CD4-positive, alpha-beta T cell (primary cell): ENCODE data around the gene TMEM269. TPM values are rescaled to one million over a fixed set of nuclear protein-coding genes. Genes with fewer than 3 reads are reported as not detected.
A peak's percentile ranks its signal among the peaks of the same experiment; 100 is the strongest.

Source experiments
- ATAC-seq: fragments of 200-7000 bp; cut with Tn5 transposase; one replicate; pipeline ENCODE4 v1.10.0; 2022; ENCODE audit warnings: mild to moderate bottlenecking; ENCODE audit not compliant: poor library complexity
- CTCF ChIA-PET: fragments of 350-600 bp; sonication (Branson Sonifier 250); formaldehyde crosslinking; loops from one replicate; lab custom pipeline; 2021; ENCODE audit warnings: antibody characterized with exemption, inconsistent platforms; lab: Charles Lee
- POLR2A ChIA-PET: fragments of 350-600 bp; sonication (Branson Sonifier 250); formaldehyde crosslinking; loops from one replicate; lab custom pipeline; 2021; ENCODE audit warnings: antibody characterized with exemption, inconsistent platforms; lab: Charles Lee
- DNase-seq, 14 experiments: peaks; one replicate each; pipeline ENCODE4 v3.0.0-alpha.2; 2013 to 2020; ENCODE audit warnings: mixed read lengths in 2 of 14
- H3K27ac ChIP-seq, 2 donors: one replicate each; pipeline versions ENCODE4 v1.5.1 to v1.7.0; 2013; ENCODE audit warnings: low read length in 2 of 2, low read depth in 1 of 2, mild to moderate bottlenecking in 1 of 2
- H3K27me3 ChIP-seq, 2 experiments: 1 replicate in 1 of 2; 2 replicates in 1 of 2; pipeline versions ENCODE4 v1.6.1 to v1.7.0; 2013; ENCODE audit warnings: low read length in 2 of 2, control low read depth in 1 of 2, mild to moderate bottlenecking in 1 of 2, moderate library complexity in 1 of 2; ENCODE audit not compliant: insufficient read depth in 2 of 2, control insufficient read depth in 1 of 2
- H3K36me3 ChIP-seq: one replicate; pipeline ENCODE4 v1.6.1; 2013; ENCODE audit warnings: low read length, control low read depth; ENCODE audit not compliant: insufficient read depth
- H3K4me1 ChIP-seq: one replicate; pipeline ENCODE4 v1.6.1; 2013; ENCODE audit warnings: low read length, control low read depth; ENCODE audit not compliant: insufficient read depth
- H3K4me3 ChIP-seq: one replicate; pipeline ENCODE4 v1.5.1; 2013; ENCODE audit warnings: mild to moderate bottlenecking, low read length, moderate library complexity
- H3K9me3 ChIP-seq, 2 experiments: 1 replicate in 1 of 2; 2 replicates in 1 of 2; pipeline versions ENCODE4 v1.6.1 to v1.7.0; 2013; ENCODE audit warnings: low read length in 2 of 2, mild to moderate bottlenecking in 2 of 2, control low read depth in 1 of 2, moderate library complexity in 1 of 2; ENCODE audit not compliant: control insufficient read depth in 1 of 2, insufficient read depth in 1 of 2
- H3K27ac Mint-ChIP-seq: one replicate; pipeline ENCODE4 v1.8.0; 2020; ENCODE audit warnings: mixed read lengths
- H3K27me3 Mint-ChIP-seq: one replicate; pipeline ENCODE4 v1.8.0; 2021; ENCODE audit warnings: mixed read lengths
- H3K36me3 Mint-ChIP-seq: one replicate; pipeline ENCODE4 v1.8.0; 2021; ENCODE audit warnings: low read depth, mixed read lengths
- H3K4me1 Mint-ChIP-seq: one replicate; pipeline ENCODE4 v1.8.0; 2021; ENCODE audit warnings: low read depth, mixed read lengths
- H3K4me3 Mint-ChIP-seq: one replicate; pipeline ENCODE4 v1.8.0; 2020; ENCODE audit warnings: mild to moderate bottlenecking, mixed read lengths
- H3K9me3 Mint-ChIP-seq: one replicate; pipeline ENCODE4 v1.8.0; 2020; ENCODE audit warnings: mixed read lengths
- intact Hi-C, 2 experiments: fragments of 100-400 bp; cut with DNase I in 1 of 2; cut with micrococcal nuclease in 1 of 2; formaldehyde crosslinking; loops; one replicate each; pipeline versions ENCODE4 v1.15.1 to v1.9.0; 2023 to 2025; cut with DNase I, micrococcal nuclease
- total RNA-seq, 174 experiments: library from RNA in 2 of 174; stranded (reverse) in 2 of 174; gene quantifications; one replicate each; pipeline ENCODE4 v1.2.3 and lab custom pipeline; 2021 to 2026
- TF ChIP-seq, protein P1 (sequence below): fragments of 200-600 bp; IDR thresholded peaks from one replicate; pipeline ENCODE4 v1.8.0; 2022; ENCODE audit warnings: antibody characterized with exemption, mild to moderate bottlenecking

The TMEM269 gene
- total RNA-seq, 2 experiments from 2014 or later, result 0.60 to 1.1 TPM

DNA sequence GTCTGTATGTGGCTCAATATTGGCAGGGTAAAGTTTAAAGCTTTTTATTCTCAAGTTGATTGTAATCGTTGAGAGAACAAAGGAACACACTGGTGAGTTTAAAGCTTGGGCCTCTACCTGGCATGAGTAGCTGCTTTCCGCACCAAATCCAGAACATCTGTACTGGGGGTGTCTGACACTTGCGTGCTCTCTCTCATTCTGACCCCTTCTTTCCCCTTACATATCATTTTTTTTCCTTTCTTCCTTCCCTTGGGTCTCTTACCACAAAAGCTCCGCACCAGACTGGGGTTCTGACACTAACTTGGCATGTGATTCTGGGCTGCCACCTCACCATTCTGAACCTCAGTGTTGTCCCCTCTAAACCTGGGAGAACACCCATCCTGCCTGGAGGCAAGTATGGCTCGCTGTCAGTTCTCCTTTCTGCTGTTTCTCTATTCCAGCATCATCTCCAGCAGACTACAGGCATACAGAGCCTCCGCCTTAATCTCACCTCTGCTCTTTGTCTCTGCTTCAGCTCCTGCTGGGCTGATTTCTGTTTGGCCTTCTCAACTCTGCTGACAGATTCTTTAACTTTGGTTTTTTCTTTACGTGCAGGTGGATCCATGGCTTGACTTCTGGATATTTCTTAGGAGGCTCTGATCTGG is 31.3 kb downstream of the TMEM269 start:
- no peaks in the 10 kb centered on the region for H3K9me3 Mint-ChIP-seq
- peaks cover 29% of the 10 kb centered on the region for H3K36me3 Mint-ChIP-seq
- H3K27ac Mint-ChIP-seq, result peak overlapping the region; percentile 89
- Histone ChIP-seq H3K27me3 (no peaks in the 10 kb centered on the region), H3K9me3 (no peaks in the 10 kb centered on the region), H3K4me1 (peaks cover 10% of the 10 kb centered on the region), H3K4me3 (peak overlapping the region; percentile 78), H3K27ac (peak overlapping the region; percentile 77 to 79), H3K36me3 (peaks cover 5% of the 10 kb centered on the region)
- DNase-seq (peak in 2 of 14 experiments; percentile 3 to 10), ATAC-seq (peak; percentile 11)
- H3K4me1 Mint-ChIP-seq, result peaks cover 32% of the 10 kb centered on the region
- CTCF ChIA-PET, result interaction anchor here (0.6 to 3.4 kb wide), 4 partner anchors 30 to 257 kb away, joined by 3 to 20 read pairs (median 6); partner anchors contain the start of gene ZNF691
- intact Hi-C loops, result loop anchor here (1.0 to 10.0 kb wide), 7 partner anchors 31 to 1129 kb away; partner anchors contain the start of genes C1orf50 (in 2 of the 2), P3H1 (in 2 of the 2), CFAP57 (in 1 of the 2) and EBNA1BP2 (in 1 of the 2)
- no peaks in the 10 kb centered on the region for H3K27me3 Mint-ChIP-seq
- POLR2A ChIA-PET, result interaction anchor here (1.0 to 3.3 kb wide), 8 partner anchors 9 to 482 kb away, joined by 3 to 53 read pairs (median 6); partner anchors contain the start of genes C1orf50, P3H1, PPIH and YBX1
- H3K4me3 Mint-ChIP-seq, result peak overlapping the region; percentile 96
- TF ChIP-seq, protein P1, sequence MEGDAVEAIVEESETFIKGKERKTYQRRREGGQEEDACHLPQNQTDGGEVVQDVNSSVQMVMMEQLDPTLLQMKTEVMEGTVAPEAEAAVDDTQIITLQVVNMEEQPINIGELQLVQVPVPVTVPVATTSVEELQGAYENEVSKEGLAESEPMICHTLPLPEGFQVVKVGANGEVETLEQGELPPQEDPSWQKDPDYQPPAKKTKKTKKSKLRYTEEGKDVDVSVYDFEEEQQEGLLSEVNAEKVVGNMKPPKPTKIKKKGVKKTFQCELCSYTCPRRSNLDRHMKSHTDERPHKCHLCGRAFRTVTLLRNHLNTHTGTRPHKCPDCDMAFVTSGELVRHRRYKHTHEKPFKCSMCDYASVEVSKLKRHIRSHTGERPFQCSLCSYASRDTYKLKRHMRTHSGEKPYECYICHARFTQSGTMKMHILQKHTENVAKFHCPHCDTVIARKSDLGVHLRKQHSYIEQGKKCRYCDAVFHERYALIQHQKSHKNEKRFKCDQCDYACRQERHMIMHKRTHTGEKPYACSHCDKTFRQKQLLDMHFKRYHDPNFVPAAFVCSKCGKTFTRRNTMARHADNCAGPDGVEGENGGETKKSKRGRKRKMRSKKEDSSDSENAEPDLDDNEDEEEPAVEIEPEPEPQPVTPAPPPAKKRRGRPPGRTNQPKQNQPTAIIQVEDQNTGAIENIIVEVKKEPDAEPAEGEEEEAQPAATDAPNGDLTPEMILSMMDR, result no peak

DNA sequence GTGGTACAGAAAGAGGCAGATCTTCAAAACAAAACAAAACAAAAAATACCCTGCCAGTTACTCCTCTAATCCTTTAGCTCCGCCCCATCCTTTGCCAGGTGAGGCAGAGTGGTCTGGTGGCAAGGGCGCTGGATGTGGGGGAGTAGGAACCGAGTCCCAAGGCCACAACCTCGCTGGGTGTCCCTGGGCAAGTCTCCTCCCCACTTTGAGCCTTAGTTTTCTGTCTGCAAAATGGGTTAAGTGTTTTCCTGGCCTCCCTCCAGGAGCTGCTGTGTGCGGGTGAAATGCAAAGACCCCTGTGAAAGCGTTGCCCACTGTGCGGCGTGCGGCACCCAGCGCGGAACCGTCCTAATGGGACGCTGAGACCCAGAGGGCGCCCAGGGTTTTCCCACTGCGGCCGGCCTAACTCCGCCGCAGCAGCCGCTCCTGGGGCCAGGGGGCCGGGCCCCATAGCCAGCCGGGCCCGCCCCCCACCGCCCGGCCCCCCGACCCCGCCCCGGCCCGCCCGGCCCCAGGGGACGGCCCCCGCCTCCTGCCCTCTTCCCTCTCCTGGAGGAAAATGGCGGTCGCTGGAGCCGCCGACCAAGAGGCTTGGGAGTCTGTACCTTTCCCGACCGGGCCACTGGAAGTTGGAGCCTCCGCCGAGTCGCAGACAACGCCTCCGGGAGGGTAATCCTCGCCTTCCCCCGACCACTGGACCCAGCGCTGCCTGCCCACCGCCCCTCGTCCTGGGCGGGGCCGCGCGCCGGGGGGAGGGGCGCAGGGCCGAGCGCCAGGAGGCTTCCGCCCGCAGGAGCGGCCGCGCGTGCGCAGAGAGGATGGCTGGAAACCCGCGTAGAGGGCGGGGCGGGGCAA is 32.0 kb downstream of the TMEM269 start, which contains the start of the genes ERMAP and SVBP:
TSS of gene ERMAP (plus strand) at position 538 of the 855 bp plus-strand sequence. CDS start 13,327 bp downstream, outside the sequence.
TSS of gene SVBP (minus strand) at position 813 of the 855 bp plus-strand sequence. CDS start 853 bp downstream, outside the sequence.
- Mint-ChIP-seq H3K27me3 (no peaks in the 10 kb centered on the region), H3K36me3 (peaks cover 22% of the 10 kb centered on the region), H3K4me1 (peaks cover 27% of the 10 kb centered on the region), H3K9me3 (no peaks in the 10 kb centered on the region), H3K27ac (peak within 1 kb of the TSS; percentile 89), H3K4me3 (peak within 1 kb of the TSS; percentile 96)
- ATAC-seq (peak; percentile 88), DNase-seq (peak; percentile 86 to 98 (median 94))
- intact Hi-C loops, result loop anchor here (1.0 to 10.0 kb wide), 8 partner anchors 29 to 1128 kb away; partner anchors contain the start of genes C1orf50 (in 2 of the 2), P3H1 (in 2 of the 2), ZNF691 (in 2 of the 2) and CFAP57 (in 1 of the 2)
- POLR2A ChIA-PET, result interaction anchor here (0.9 to 3.3 kb wide), 11 partner anchors 10 to 483 kb away, joined by 3 to 53 read pairs (median 4); partner anchors contain the start of genes C1orf50, P3H1, PPIH and YBX1
- Histone ChIP-seq H3K9me3 (no peaks in the 10 kb centered on the region), H3K27ac (peak within 1 kb of the TSS; percentile 77 to 79), H3K27me3 (no peaks in the 10 kb centered on the region), H3K4me1 (peaks cover 10% of the 10 kb centered on the region), H3K4me3 (peak within 1 kb of the TSS; percentile 78), H3K36me3 (no peaks in the 10 kb centered on the region)
- CTCF ChIA-PET, result interaction anchor here (0.6 to 3.4 kb wide), 6 partner anchors 30 to 257 kb away, joined by 3 to 20 read pairs (median 3); partner anchors contain the start of gene ZNF691
- TF ChIP-seq, protein P1, result no peak
